Trophoblast cell (in vitro differentiated cells and primary cell): ENCODE measurements around the gene WIZ.
A peak's percentile ranks its signal among the peaks of the same experiment; 100 is the strongest.
"Not testable (repeated sequence)": the region's sequence is repeated elsewhere in the genome, so short reads cannot be mapped to it uniquely, and the experiment has no call there.

Experiments used
- DNase-seq, 2 donors: peaks; one replicate each; pipeline ENCODE4 v3.0.0-alpha.2; 2016
- H2AFZ ChIP-seq: 2 replicates; pipeline ENCODE4 v1.6.1; 2013; ENCODE audit warnings: low read length, moderate library complexity, mild to moderate bottlenecking; ENCODE audit not compliant: insufficient read depth, poor library complexity
- H2AK5ac ChIP-seq: 2 replicates; pipeline ENCODE4 v1.6.1; 2013; ENCODE audit warnings: mild to moderate bottlenecking, low read length
- H2BK120ac ChIP-seq: 2 replicates; pipeline ENCODE4 v1.6.1; 2013; ENCODE audit warnings: low read length, mild to moderate bottlenecking, moderate library complexity; ENCODE audit not compliant: insufficient read depth, poor library complexity
- H2BK12ac ChIP-seq: 2 replicates; pipeline ENCODE4 v1.6.1; 2013; ENCODE audit warnings: mild to moderate bottlenecking, low read length, moderate library complexity
- H2BK5ac ChIP-seq: 2 replicates; pipeline ENCODE4 v1.6.1; 2013; ENCODE audit warnings: low read length, low read depth, moderate library complexity, mild to moderate bottlenecking; ENCODE audit not compliant: poor library complexity
- H3K14ac ChIP-seq: 2 replicates; pipeline ENCODE4 v1.6.1; 2013; ENCODE audit warnings: mild to moderate bottlenecking, low read length
- H3K18ac ChIP-seq: 2 replicates; pipeline ENCODE4 v1.6.1; 2013; ENCODE audit warnings: mild to moderate bottlenecking, low read length
- H3K23ac ChIP-seq: 2 replicates; pipeline ENCODE4 v1.6.1; 2013; ENCODE audit warnings: low read length
- H3K27ac ChIP-seq: 2 replicates; pipeline ENCODE4 v1.5.1; 2013; ENCODE audit warnings: low read depth, mild to moderate bottlenecking, inconsistent platforms, low read length, moderate library complexity
- H3K27me3 ChIP-seq: 2 replicates; pipeline ENCODE4 v1.6.1; 2013; ENCODE audit warnings: inconsistent platforms, mild to moderate bottlenecking, low read length, moderate library complexity; ENCODE audit not compliant: insufficient read depth
- H3K36me3 ChIP-seq, 2 experiments: 1 replicate in 1 of 2; 2 replicates in 1 of 2; pipeline ENCODE4 v1.6.1; 2013; ENCODE audit warnings: low read length in 2 of 2, mild to moderate bottlenecking in 2 of 2, moderate library complexity in 1 of 2; ENCODE audit not compliant: insufficient read depth in 2 of 2, control insufficient read depth in 1 of 2
- H3K4ac ChIP-seq: 2 replicates; pipeline ENCODE4 v1.6.1; 2013; ENCODE audit warnings: low read depth, mild to moderate bottlenecking, low read length, moderate library complexity
- H3K4me1 ChIP-seq, 2 experiments: 1 replicate in 1 of 2; 2 replicates in 1 of 2; pipeline ENCODE4 v1.6.1; 2013; ENCODE audit warnings: low read length in 2 of 2, mild to moderate bottlenecking in 2 of 2, moderate library complexity in 1 of 2; ENCODE audit not compliant: insufficient read depth in 2 of 2, control insufficient read depth in 1 of 2
- H3K4me2 ChIP-seq: 2 replicates; pipeline ENCODE4 v1.6.1; 2013; ENCODE audit warnings: inconsistent platforms, mild to moderate bottlenecking, low read length, moderate library complexity
- H3K4me3 ChIP-seq: 2 replicates; pipeline ENCODE4 v1.5.1; 2013; ENCODE audit warnings: mild to moderate bottlenecking, low read depth, low read length, inconsistent platforms
- H3K79me1 ChIP-seq: one replicate; pipeline ENCODE4 v1.6.1; 2013; ENCODE audit warnings: low read length
- H3K79me2 ChIP-seq: 2 replicates; pipeline ENCODE4 v1.6.1; 2013; ENCODE audit warnings: low read length, mild to moderate bottlenecking; ENCODE audit not compliant: control insufficient read depth, insufficient read depth, poor library complexity
- H3K9ac ChIP-seq: 2 replicates; pipeline ENCODE4 v1.6.1; 2013; ENCODE audit warnings: mild to moderate bottlenecking, low read length
- H3K9me3 ChIP-seq: 2 replicates; pipeline ENCODE4 v1.6.1; 2013; ENCODE audit warnings: low read depth, mild to moderate bottlenecking, control low read depth, inconsistent platforms, low read length; ENCODE audit not compliant: insufficient read depth
- H4K12ac ChIP-seq: 2 replicates; pipeline ENCODE4 v1.6.1; 2013; ENCODE audit warnings: low read depth, mild to moderate bottlenecking, low read length, moderate library complexity
- H4K8ac ChIP-seq: 2 replicates; pipeline ENCODE4 v1.6.1; 2013; ENCODE audit warnings: low read depth, mild to moderate bottlenecking, low read length, moderate library complexity
- H4K91ac ChIP-seq: one replicate; pipeline ENCODE4 v1.6.1; 2013; ENCODE audit warnings: low read depth, mild to moderate bottlenecking, low read length, moderate library complexity
- WGBS: extraction: QIAGEN DNeasy Blood & Tissue Kit; methylation state at CpG from one replicate; pipeline ENCODE4 v1.1.7; 2013; ENCODE audit warnings: missing lambda C conversion rate; ENCODE audit not compliant: insufficient read length, insufficient coverage; ENCODE audit errors: extremely low coverage; 5-methylcytosine and 5-hydroxymethylcytosine counted together

The WIZ gene

GRCh38 chr19:15411351-15411750 is 38.4 kb downstream of the WIZ start:
- H3K14ac ChIP-seq, H4K8ac ChIP-seq, H2BK5ac ChIP-seq, H3K9me3 ChIP-seq, H3K23ac ChIP-seq, H3K9ac ChIP-seq, H3K79me2 ChIP-seq, DNase-seq, H2AFZ ChIP-seq, H3K27me3 ChIP-seq, H4K12ac ChIP-seq, H3K18ac ChIP-seq, H3K4me2 ChIP-seq, H3K4me1 ChIP-seq, H3K27ac ChIP-seq, H2BK12ac ChIP-seq, H4K91ac ChIP-seq, H3K79me1 ChIP-seq, H3K4me3 ChIP-seq, H2AK5ac ChIP-seq, H2BK120ac ChIP-seq: not testable (repeated sequence)
- Histone ChIP-seq H3K36me3 (peaks cover 19 to 26% of the 10 kb centered on the region in 2 experiments), H3K4ac (peak overlapping the region; percentile 78)
- no CpG with 5 or more reads among the region's 2 CpGs for WGBS

GRCh38 chr19:15404780-15405211 is 45.0 kb downstream of the WIZ start:
- no peak overlapping the region for H3K4me2 ChIP-seq
- H2BK12ac ChIP-seq = no peak overlapping the region
- no peak overlapping the region for H2AK5ac ChIP-seq
- no peak overlapping the region for H4K8ac ChIP-seq
- H3K14ac ChIP-seq = no peak overlapping the region
- H3K79me2 ChIP-seq = peaks cover 9% of the 10 kb centered on the region
- H3K36me3 ChIP-seq = peaks cover 51 to 56% of the 10 kb centered on the region in 2 experiments
- no peak for DNase-seq
- H3K18ac ChIP-seq = no peak overlapping the region
- H2BK5ac ChIP-seq = no peak overlapping the region
- H4K91ac ChIP-seq = no peak overlapping the region
- H3K23ac ChIP-seq = no peak overlapping the region
- no peak overlapping the region for H4K12ac ChIP-seq
- H3K4ac ChIP-seq = peak overlapping the region; percentile 77
- no CpG with 5 or more reads among the region's 3 CpGs for WGBS
- H3K27me3 ChIP-seq = no peaks in the 10 kb centered on the region
- no peaks in the 10 kb centered on the region for H3K9me3 ChIP-seq
- H3K9ac ChIP-seq = no peak overlapping the region
- no peak overlapping the region for H3K4me3 ChIP-seq
- no peak overlapping the region for H3K27ac ChIP-seq
- H2AFZ ChIP-seq = peak overlapping the region; percentile 35
- H3K79me1 ChIP-seq = no peaks in the 10 kb centered on the region
- no peaks in the 10 kb centered on the region for H3K4me1 ChIP-seq
- H2BK120ac ChIP-seq = no peak overlapping the region

- Histone ChIP-seq H3K36me3 (peaks cover 54 to 56% of the 10 kb centered on the region in 2 experiments), H3K4ac (peak overlapping the region; percentile 77), H4K8ac (no peak overlapping the region), H3K4me3 (no peak overlapping the region), H3K14ac (no peak overlapping the region), H3K9me3 (no peaks in the 10 kb centered on the region), H3K9ac (no peak overlapping the region), H3K27ac (no peak overlapping the region), H2BK120ac (no peak overlapping the region), H3K4me2 (no peak overlapping the region), H3K79me1 (no peaks in the 10 kb centered on the region), H2AK5ac (no peak overlapping the region), H3K79me2 (peaks cover 9% of the 10 kb centered on the region), H4K12ac (no peak overlapping the region), H2BK5ac (no peak overlapping the region), H2AFZ (peak overlapping the region; percentile 35), H3K27me3 (no peaks in the 10 kb centered on the region), H3K23ac (no peak overlapping the region), H2BK12ac (no peak overlapping the region), H3K18ac (no peak overlapping the region), H3K4me1 (no peaks in the 10 kb centered on the region), H4K91ac (no peak overlapping the region)
- WGBS = no CpG with 5 or more reads among the region's 7 CpGs
- DNase-seq = no peak
Measured at GRCh38 chr19:15404097-15404779, 45.5 kb downstream of the WIZ start.

- Histone ChIP-seq H2BK12ac (no peak overlapping the region), H3K79me2 (peaks cover 9% of the 10 kb centered on the region), H3K4ac (peak overlapping the region; percentile 77), H2AFZ (no peak overlapping the region), H4K12ac (no peak overlapping the region), H3K4me2 (no peak overlapping the region), H2BK5ac (no peak overlapping the region), H4K91ac (no peak overlapping the region), H3K27ac (no peak overlapping the region), H2BK120ac (no peak overlapping the region), H3K4me3 (no peak overlapping the region), H3K36me3 (peaks cover 63 to 65% of the 10 kb centered on the region in 2 experiments), H3K27me3 (no peaks in the 10 kb centered on the region), H4K8ac (no peak overlapping the region), H3K23ac (no peak overlapping the region), H3K18ac (no peak overlapping the region), H3K9ac (no peak overlapping the region), H3K79me1 (no peaks in the 10 kb centered on the region), H2AK5ac (no peak overlapping the region), H3K14ac (no peak overlapping the region), H3K4me1 (no peaks in the 10 kb centered on the region), H3K9me3 (no peaks in the 10 kb centered on the region)
- DNase-seq = no peak
- WGBS = no CpG with 5 or more reads among the region's 10 CpGs
Measured at GRCh38 chr19:15403151-15403531, 46.6 kb downstream of the WIZ start.
